CD4-positive, alpha-beta T cell treated with Interleukin-6 for 4 hours (primary cell): ENCODE data around the gene NEUROG2.
"Not testable (repeated sequence)": the region's sequence is repeated elsewhere in the genome, so short reads cannot be mapped to it uniquely, and the experiment has no call there.

Experiments used
- DNase-seq: peaks from one replicate; pipeline ENCODE4 v3.0.0-alpha.2; 2020; ENCODE audit warnings: mixed read lengths

The NEUROG2 gene

GRCh38 chr4:112516066-112516470 is at the start of gene NEUROG2:
TSS of gene NEUROG2 (minus strand) at chr4:112516180. CDS start at chr4:112515475, 705 bp downstream.
- no peak for DNase-seq

GRCh38 chr4:112564706-112565270 is 48.8 kb upstream of the NEUROG2 start:
- DNase-seq, result no peak

GRCh38 chr4:112563431-112564200 is 47.6 kb upstream of the NEUROG2 start:
- no peak for DNase-seq

- DNase-seq, result no peak
These were observed 46.4 kb upstream of the NEUROG2 start for GRCh38 chr4:112562254-112562879.

GRCh38 chr4:112560084-112560483 is 44.1 kb upstream of the NEUROG2 start:
- no peak for DNase-seq

- DNase-seq, result no peak
These were observed 43.1 kb upstream of the NEUROG2 start for GRCh38 chr4:112559053-112559452.

GRCh38 chr4:112557676-112558411 is 41.9 kb upstream of the NEUROG2 start:
- no peak for DNase-seq

GRCh38 chr4:112554271-112554670 is 38.3 kb upstream of the NEUROG2 start:
- not testable (repeated sequence) for DNase-seq

GRCh38 chr4:112552668-112553067 is 36.7 kb upstream of the NEUROG2 start:
- DNase-seq, result no peak

GRCh38 chr4:112550728-112551127 is 34.7 kb upstream of the NEUROG2 start:
- DNase-seq, result no peak

- DNase-seq, result no peak
These were observed 30.5 kb upstream of the NEUROG2 start for GRCh38 chr4:112546476-112546875.

- no peak for DNase-seq
These were observed 29.4 kb upstream of the NEUROG2 start for GRCh38 chr4:112545346-112545745.

- DNase-seq, result no peak
These were observed 24.7 kb upstream of the NEUROG2 start for GRCh38 chr4:112540695-112541094.

GRCh38 chr4:112536123-112536522 is 20.1 kb upstream of the NEUROG2 start:
- no peak for DNase-seq

- DNase-seq, result no peak
These were observed 16.3 kb upstream of the NEUROG2 start for GRCh38 chr4:112532267-112532666.

- no peak for DNase-seq
These were observed 15.2 kb upstream of the NEUROG2 start for GRCh38 chr4:112531146-112531545.

- DNase-seq, result no peak
These were observed 10.1 kb upstream of the NEUROG2 start for GRCh38 chr4:112526061-112526460.

- peak; percentile 81 for DNase-seq
These were observed 8.0 kb upstream of the NEUROG2 start for GRCh38 chr4:112523764-112524505.

- peak; percentile 62 for DNase-seq
These were observed 7.2 kb upstream of the NEUROG2 start for GRCh38 chr4:112523008-112523721.

- not testable (repeated sequence) for DNase-seq
These were observed 6.5 kb upstream of the NEUROG2 start for GRCh38 chr4:112522431-112522830.

GRCh38 chr4:112521123-112522023 is 5.4 kb upstream of the NEUROG2 start:
- no peak for DNase-seq
